HG02763 (cell line): ENCODE data around the gene USP7.

Experiments
- ATAC-seq: cut with Tn5 transposase; IDR thresholded peaks from one replicate; pipeline ENCODE4 v1.9.1; 2021; ENCODE audit warnings: mild to moderate bottlenecking, moderate library complexity; ENCODE audit not compliant: unreplicated experiment

Gene USP7

DNA sequence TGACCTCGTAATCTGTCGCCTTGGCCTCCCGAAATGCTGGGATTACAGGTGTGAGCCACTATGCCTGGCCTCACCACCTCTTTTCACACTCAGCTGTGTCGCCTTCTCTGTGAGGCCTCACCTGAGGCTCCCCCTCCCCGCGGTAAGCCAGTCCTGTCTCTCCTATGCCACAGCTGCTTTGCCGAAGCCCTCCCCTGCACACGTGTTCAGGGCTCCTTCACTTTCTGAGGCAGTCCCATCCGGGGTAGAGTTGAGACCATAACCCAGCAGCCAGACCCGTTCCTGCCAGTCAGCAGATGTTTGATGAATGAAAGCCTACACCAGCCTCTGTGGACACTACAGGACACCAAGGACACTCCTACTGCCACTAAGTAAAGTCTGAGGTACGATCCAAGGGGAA lies 10.6 kb downstream of the USP7 start:
- ATAC-seq, result no peak

DNA sequence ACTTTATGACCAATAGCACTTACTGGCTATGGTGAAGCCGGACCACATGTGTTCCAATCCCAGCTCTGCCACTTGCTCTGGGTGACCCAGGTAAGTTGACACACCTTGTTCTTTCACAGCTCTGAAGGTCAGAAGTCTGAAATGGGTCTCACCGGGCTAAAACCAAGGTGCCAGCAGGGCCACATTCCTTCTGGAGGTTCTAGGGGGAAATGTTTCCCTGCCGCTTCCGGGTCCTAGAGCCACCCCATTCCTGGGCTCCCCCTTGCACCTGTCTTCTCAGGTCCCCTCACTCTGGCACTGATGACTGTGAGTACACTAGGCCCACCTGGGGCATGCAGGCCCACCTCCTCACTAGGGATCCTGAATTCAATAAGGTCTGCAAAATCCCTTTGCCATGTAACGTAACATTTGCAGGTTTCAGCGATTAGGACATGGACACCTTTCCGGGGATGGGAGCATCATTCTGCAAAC lies 11.4 kb downstream of the USP7 start:
- no peak for ATAC-seq

GRCh38 chr16:8951447-8952280 lies 12.0 kb downstream of the USP7 start:
- no peak for ATAC-seq

- no peak for ATAC-seq
These were observed 13.1 kb downstream of the USP7 start for GRCh38 chr16:8950580-8951077.

DNA sequence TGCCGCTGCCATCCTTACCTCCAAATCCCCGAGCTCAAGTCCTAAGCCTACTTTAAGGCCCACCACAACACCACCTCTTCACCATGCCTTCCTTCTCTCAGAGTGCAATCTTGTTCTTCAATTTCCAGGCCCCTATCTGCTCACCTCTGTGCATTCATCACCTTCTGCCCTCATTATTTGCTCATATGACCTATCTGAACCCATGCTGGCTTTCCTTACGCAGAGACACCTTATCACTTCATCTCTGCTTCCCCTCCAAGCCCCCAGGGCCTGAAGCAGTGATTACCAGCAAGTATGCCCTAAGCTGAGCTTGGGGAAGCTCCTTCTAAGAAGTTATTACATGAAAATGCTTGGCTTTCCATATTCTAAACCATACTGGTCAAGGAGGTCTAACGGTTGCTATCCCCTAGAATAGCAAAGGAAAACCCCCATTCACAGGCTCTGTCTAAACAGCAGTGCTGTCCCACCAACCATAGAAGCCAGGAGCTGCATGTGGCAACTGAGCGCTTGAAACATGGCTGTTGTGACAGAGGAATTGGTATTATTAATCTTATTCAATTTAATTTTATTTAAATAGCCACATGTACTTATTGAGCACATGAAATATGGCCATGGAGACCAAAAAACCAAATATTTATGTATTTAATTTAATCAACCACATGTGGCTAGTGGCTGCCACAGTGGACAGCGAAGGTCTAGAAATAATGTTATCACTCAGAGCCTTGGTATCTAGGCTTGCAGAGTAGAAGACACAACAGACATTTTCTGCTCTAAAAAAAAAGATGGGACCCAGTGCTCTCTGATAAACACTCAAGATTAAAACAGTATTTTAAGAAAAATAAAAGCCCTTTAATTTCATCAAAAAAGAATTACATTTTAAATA lies 13.9 kb downstream of the USP7 start:
- ATAC-seq, result no peak

- ATAC-seq, result no peak
These were observed 14.9 kb downstream of the USP7 start for GRCh38 chr16:8948831-8949230.

DNA sequence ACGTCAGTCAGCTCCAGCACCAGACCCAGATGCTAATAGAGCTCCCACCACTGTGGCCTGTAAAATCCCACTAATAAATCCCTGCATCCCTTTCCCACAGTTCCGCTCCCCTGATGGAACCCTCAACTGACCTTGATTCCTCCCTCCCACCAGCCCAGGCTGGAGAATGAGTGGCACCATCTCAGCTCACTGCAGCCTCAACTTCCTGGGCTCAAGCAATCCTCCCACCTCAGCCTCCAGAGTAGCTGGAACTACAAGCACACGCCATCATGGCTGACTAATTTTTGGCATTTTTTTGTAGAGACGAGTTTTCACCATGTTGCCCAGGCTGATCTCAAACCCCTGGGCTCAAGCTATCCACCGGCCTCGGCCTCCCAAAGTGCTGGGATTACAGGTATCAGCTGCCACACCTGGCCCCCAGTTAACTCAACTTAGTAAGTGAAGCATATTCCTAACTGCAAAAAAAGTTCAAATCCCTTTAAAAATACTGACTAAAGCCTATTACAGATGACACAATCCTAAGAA lies 15.6 kb downstream of the USP7 start:
- no peak for ATAC-seq

- ATAC-seq, result no peak
These were observed 17.2 kb downstream of the USP7 start for GRCh38 chr16:8946544-8946943.

GRCh38 chr16:8945626-8946296 lies 17.9 kb downstream of the USP7 start:
- ATAC-seq, result no peak

- peak; percentile 71 for ATAC-seq
These were observed 19.5 kb downstream of the USP7 start for GRCh38 chr16:8943966-8944759.

DNA sequence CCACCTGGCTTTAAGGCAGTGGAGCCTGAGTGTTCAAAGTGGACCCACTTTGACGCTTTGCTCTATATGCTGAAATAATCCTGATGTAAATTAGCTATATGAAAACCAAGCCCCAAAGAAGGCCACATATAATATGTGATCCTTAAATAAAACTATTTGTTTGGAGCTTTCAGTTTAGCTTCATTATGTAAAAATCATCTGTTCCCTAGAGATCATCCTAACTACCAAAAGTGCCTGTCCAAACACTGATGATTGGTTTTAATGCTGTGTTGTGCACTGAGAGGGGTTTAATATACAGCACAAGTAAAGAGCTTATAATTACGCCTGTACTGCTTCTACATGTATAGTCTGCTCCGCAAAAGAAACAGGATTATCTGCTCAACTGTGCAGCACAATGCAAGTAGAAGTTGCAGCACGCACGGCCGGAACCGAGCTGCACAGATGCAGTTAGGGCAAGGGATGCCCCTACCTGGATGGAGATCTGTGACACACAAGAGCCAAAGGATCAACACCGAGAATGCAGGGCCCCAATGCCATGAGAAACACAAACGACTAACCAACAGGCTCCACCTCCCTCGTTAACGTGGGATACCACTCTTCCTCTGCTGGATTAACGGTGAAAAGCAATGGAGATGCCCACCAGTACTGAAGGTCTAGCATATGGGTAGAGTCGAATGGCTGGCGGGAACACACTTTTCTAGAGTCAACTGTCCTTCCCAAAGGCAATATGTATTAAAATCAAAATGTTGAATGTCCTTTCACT lies 20.5 kb downstream of the USP7 start:
- no peak for ATAC-seq

DNA sequence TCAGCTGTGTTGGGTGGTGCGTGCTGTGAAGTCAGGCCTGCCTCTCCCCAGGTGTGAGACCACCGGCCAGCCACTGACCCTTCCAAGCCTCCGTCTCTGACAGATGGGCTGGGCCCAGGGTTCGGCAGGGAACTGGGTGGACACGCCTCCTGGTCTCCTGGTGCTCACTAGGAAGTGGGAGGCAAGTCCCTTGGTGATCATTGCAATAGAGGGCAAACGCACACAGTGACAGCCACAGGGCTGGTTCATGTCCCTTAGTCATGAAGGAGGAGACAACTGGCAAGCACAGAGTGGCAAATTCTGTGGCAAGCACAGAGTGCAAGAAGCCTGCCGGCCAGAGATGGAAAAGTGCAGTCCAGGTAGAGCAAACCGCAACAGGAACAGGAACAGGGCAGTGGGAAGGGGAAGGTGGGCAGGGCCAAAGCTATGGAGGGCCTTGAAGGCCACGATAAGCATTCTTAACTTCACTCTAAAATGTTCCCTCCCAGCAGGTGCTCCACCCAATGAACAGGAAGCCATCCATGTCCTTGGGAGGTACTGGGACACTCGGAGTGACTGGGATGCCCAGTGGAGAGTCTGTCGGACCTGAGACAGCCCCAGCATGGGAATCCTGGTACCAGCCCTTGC lies 21.9 kb downstream of the USP7 start:
- no peak for ATAC-seq

GRCh38 chr16:8937803-8938202 lies 25.9 kb downstream of the USP7 start:
- no peak for ATAC-seq

- ATAC-seq, result peak; percentile 61
These were observed 27.3 kb downstream of the USP7 start for GRCh38 chr16:8936421-8936820.

- peak; percentile 21 for ATAC-seq
These were observed 27.7 kb downstream of the USP7 start for GRCh38 chr16:8935989-8936388.

DNA sequence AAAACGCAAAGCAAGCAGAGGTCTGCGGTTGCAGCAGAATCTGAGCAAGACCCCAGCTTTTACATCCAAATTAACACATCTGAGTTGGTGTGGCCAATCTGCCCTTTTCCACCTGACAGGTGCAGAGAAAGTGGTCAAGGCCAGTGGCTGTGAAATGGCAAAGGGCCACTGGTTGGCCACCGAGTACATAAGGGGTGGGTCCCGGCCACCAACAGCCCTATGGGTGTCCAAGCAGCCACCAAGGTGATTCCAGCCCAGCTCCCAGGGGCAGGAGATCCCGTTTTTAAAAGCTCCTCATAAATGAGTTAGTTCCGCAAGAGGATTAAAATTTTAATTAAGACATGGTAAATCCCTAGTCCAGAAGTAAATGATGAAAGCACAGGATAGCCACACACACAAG lies 29.1 kb downstream of the USP7 start:
- no peak for ATAC-seq

DNA sequence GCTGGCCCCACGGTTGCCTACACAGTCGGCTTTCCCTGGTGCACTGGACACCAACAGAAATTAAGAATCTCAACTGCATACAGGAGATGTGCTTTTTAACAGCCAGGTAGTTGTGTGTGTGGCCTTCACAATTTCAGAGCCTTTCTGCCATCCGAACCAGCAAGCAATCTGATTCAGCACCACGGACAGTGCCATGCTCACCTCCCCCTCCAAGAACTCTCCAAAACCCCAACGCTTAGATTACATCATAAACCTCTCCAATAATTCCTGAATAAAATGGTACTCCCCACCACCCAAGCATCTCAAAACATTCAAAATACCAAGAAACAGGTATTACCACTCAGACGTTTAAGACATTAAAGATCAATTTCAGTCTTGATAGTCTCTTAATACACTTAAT lies 31.8 kb downstream of the USP7 start:
- ATAC-seq, result no peak

DNA sequence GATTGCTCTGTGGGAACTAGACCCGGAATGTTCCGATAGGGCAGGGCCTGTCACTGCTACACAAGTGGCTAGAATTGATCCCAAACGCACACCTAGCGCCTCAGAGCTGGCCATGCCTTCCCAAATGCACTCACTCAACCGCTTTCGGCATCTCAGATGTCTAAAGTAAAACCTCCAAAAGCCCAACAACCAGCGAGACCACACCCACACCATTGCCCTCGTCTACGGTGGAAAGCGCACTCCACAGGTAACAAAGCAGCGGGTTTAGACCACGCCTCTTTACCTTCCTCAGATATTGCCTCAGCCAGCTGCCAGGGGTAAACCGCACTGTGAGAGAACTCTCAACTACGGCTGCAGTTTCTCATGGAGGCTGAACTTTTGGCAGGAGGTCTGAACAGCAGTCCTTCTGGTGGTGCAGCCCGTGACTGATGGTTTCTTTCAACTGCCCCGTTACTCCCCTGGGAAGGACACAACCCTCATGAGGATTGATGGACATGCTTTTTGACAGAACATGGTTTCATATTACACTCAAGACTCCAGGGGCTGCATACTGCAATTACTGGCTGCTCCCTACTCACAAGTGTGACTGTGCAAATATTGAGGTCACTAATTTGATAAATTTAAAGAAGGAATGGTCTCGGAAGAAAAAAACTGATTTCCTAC lies 34.5 kb downstream of the USP7 start:
- ATAC-seq, result no peak
